GM23338 (cell line): ENCODE results near the gene CTXND2. TPM values are rescaled to one million over a fixed set of nuclear protein-coding genes. Genes with fewer than 3 reads are reported as not detected.

Experiments
- EZH2phosphoT487 ChIP-seq: fragments of 200-600 bp; sonication (generic); IDR thresholded peaks from one replicate; pipeline ENCODE4 v1.8.1; 2018; ENCODE audit warnings: antibody characterized with exemption; ENCODE audit not compliant: unreplicated experiment
- JUNB ChIP-seq: IDR thresholded peaks from one replicate; pipeline ENCODE4 v1.6.1; 2016; ENCODE audit warnings: antibody characterized with exemption; ENCODE audit not compliant: unreplicated experiment
- NANOG ChIP-seq: IDR thresholded peaks from 2 replicates; pipeline ENCODE4 v1.6.1; 2016; ENCODE audit warnings: antibody characterized with exemption, borderline replicate concordance
- polyA plus RNA-seq: library from polyadenylated mRNA; unstranded; fragments of >200 nt; fragmentation: Nextera tagmentation; extraction: Ambion mirVana; gene quantifications from 2 replicates; pipeline ENCODE4 v1.2.1, GENCODE V29; 2016
- total RNA-seq: library from RNA; depleted of rRNA; stranded (reverse); fragments of >200 nt; shearing (Covaris generic); gene quantifications from 2 replicates; pipeline ENCODE4 v1.2.3, GENCODE V29; 2014
- TF ChIP-seq, protein P1 (sequence below): fragments of 250-450 bp; sonication (Bioruptor Pico); IDR thresholded peaks from 2 replicates; pipeline ENCODE4 v1.5.0; 2020; ENCODE audit warnings: mild to moderate bottlenecking, moderate library complexity
- TF ChIP-seq, protein P2 (sequence below): IDR thresholded peaks from one replicate; pipeline ENCODE4 v1.6.1; 2018; ENCODE audit warnings: antibody characterized with exemption; ENCODE audit not compliant: unreplicated experiment
- TF ChIP-seq, protein P3 (sequence below), 2 experiments: fragments of 200-600 bp in 1 of 2; sonication (generic) in 1 of 2; conservative IDR thresholded peaks; 2 replicates each; pipeline versions ENCODE4 v1.5.1 to v1.6.1; 2016 to 2017; ENCODE audit warnings: antibody characterized with exemption in 2 of 2, low read depth in 2 of 2, mild to moderate bottlenecking in 2 of 2, moderate library complexity in 1 of 2

CTXND2 gene
- total and polyA plus RNA-seq, 2 experiments from 2014 or later = not detected

DNA sequence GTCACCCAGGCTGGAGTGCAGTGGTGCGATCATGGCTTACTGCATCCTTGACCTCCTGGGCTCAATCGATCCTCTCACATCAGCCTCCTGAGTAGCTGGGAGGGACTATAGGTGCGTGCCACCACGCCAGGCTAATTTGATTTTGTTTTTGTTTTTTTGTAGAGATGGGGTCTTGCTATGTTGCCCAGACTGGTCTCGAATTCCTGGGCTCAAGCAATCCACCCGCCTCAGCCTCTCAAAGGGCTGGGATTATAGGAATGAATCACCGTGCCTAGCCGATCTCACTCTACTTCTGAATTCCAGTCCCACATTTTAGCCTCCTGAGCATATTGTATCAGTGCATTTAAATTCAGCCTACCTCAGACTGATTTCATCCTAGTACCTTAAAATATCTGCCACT, 1.8 kb downstream of the CTXND2 start (continued):
- TF ChIP-seq, protein P1, sequence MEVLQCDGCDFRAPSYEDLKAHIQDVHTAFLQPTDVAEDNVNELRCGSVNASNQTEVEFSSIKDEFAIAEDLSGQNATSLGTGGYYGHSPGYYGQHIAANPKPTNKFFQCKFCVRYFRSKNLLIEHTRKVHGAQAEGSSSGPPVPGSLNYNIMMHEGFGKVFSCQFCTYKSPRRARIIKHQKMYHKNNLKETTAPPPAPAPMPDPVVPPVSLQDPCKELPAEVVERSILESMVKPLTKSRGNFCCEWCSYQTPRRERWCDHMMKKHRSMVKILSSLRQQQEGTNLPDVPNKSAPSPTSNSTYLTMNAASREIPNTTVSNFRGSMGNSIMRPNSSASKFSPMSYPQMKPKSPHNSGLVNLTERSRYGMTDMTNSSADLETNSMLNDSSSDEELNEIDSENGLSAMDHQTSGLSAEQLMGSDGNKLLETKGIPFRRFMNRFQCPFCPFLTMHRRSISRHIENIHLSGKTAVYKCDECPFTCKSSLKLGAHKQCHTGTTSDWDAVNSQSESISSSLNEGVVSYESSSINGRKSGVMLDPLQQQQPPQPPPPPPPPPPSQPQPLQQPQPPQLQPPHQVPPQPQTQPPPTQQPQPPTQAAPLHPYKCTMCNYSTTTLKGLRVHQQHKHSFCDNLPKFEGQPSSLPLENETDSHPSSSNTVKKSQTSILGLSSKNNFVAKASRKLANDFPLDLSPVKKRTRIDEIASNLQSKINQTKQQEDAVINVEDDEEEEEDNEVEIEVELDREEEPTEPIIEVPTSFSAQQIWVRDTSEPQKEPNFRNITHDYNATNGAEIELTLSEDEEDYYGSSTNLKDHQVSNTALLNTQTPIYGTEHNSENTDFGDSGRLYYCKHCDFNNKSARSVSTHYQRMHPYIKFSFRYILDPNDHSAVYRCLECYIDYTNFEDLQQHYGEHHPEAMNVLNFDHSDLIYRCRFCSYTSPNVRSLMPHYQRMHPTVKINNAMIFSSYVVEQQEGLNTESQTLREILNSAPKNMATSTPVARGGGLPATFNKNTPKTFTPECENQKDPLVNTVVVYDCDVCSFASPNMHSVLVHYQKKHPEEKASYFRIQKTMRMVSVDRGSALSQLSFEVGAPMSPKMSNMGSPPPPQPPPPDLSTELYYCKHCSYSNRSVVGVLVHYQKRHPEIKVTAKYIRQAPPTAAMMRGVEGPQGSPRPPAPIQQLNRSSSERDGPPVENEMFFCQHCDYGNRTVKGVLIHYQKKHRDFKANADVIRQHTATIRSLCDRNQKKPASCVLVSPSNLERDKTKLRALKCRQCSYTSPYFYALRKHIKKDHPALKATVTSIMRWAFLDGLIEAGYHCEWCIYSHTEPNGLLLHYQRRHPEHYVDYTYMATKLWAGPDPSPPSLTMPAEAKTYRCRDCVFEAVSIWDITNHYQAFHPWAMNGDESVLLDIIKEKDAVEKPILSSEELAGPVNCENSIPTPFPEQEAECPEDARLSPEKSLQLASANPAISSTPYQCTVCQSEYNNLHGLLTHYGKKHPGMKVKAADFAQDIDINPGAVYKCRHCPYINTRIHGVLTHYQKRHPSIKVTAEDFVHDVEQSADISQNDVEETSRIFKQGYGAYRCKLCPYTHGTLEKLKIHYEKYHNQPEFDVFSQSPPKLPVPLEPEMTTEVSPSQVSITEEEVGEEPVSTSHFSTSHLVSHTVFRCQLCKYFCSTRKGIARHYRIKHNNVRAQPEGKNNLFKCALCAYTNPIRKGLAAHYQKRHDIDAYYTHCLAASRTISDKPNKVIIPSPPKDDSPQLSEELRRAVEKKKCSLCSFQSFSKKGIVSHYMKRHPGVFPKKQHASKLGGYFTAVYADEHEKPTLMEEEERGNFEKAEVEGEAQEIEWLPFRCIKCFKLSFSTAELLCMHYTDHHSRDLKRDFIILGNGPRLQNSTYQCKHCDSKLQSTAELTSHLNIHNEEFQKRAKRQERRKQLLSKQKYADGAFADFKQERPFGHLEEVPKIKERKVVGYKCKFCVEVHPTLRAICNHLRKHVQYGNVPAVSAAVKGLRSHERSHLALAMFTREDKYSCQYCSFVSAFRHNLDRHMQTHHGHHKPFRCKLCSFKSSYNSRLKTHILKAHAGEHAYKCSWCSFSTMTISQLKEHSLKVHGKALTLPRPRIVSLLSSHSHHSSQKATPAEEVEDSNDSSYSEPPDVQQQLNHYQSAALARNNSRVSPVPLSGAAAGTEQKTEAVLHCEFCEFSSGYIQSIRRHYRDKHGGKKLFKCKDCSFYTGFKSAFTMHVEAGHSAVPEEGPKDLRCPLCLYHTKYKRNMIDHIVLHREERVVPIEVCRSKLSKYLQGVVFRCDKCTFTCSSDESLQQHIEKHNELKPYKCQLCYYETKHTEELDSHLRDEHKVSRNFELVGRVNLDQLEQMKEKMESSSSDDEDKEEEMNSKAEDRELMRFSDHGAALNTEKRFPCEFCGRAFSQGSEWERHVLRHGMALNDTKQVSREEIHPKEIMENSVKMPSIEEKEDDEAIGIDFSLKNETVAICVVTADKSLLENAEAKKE = no peak
- TF ChIP-seq, protein P2, sequence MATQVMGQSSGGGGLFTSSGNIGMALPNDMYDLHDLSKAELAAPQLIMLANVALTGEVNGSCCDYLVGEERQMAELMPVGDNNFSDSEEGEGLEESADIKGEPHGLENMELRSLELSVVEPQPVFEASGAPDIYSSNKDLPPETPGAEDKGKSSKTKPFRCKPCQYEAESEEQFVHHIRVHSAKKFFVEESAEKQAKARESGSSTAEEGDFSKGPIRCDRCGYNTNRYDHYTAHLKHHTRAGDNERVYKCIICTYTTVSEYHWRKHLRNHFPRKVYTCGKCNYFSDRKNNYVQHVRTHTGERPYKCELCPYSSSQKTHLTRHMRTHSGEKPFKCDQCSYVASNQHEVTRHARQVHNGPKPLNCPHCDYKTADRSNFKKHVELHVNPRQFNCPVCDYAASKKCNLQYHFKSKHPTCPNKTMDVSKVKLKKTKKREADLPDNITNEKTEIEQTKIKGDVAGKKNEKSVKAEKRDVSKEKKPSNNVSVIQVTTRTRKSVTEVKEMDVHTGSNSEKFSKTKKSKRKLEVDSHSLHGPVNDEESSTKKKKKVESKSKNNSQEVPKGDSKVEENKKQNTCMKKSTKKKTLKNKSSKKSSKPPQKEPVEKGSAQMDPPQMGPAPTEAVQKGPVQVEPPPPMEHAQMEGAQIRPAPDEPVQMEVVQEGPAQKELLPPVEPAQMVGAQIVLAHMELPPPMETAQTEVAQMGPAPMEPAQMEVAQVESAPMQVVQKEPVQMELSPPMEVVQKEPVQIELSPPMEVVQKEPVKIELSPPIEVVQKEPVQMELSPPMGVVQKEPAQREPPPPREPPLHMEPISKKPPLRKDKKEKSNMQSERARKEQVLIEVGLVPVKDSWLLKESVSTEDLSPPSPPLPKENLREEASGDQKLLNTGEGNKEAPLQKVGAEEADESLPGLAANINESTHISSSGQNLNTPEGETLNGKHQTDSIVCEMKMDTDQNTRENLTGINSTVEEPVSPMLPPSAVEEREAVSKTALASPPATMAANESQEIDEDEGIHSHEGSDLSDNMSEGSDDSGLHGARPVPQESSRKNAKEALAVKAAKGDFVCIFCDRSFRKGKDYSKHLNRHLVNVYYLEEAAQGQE = no peak
- no peak for TF ChIP-seq JUNB
- TF ChIP-seq, protein P3, sequence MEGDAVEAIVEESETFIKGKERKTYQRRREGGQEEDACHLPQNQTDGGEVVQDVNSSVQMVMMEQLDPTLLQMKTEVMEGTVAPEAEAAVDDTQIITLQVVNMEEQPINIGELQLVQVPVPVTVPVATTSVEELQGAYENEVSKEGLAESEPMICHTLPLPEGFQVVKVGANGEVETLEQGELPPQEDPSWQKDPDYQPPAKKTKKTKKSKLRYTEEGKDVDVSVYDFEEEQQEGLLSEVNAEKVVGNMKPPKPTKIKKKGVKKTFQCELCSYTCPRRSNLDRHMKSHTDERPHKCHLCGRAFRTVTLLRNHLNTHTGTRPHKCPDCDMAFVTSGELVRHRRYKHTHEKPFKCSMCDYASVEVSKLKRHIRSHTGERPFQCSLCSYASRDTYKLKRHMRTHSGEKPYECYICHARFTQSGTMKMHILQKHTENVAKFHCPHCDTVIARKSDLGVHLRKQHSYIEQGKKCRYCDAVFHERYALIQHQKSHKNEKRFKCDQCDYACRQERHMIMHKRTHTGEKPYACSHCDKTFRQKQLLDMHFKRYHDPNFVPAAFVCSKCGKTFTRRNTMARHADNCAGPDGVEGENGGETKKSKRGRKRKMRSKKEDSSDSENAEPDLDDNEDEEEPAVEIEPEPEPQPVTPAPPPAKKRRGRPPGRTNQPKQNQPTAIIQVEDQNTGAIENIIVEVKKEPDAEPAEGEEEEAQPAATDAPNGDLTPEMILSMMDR (conservative IDR thresholded peaks at IDR 0.05; ENCODE audit: low read depth in 2 of 2) = no peak
- TF ChIP-seq NANOG = no peak
- TF ChIP-seq EZH2phosphoT487 = no peak
